CD4-positive, alpha-beta T cell treated with Interferon gamma for 1 hour (primary cell): ENCODE data around the gene GTSF1L.
"Not testable (repeated sequence)": the region's sequence is repeated elsewhere in the genome, so short reads cannot be mapped to it uniquely, and the experiment has no call there.

ENCODE experiments used
- DNase-seq: peaks from one replicate; pipeline ENCODE4 v3.0.0-alpha.2; 2020

GTSF1L gene

GRCh38 chr20:43726811-43727338 is at the start of gene GTSF1L:
TSS of gene GTSF1L (minus strand) at chr20:43727002. CDS start at chr20:43726694, 308 bp downstream.
- no peak for DNase-seq

- DNase-seq: no peak
Measured at GRCh38 chr20:43774754-43775153, 48.0 kb upstream of the GTSF1L start.

GRCh38 chr20:43771503-43772190 is 44.8 kb upstream of the GTSF1L start:
- DNase-seq: no peak

DNA sequence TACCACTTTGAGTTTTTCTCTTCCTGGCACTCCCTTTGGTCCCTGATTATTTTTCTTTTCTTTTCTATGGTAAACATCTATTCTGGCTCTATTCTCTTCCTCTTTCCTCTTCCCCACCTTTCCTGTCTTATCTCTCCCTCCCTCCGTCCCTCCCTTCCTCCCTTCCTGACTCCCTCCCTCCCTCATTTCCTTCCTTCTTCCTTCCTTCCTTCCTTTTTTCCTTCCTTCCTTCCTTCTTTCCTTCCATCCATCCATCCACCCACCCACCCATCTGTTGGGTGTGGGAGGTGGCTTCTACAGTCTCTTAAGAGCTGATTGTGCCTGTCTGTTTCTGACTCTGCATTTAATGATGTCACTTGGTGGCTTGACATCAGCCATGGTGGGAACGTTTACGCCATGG is 43.5 kb upstream of the GTSF1L start:
- no peak for DNase-seq

- no peak for DNase-seq
Measured at GRCh38 chr20:43767686-43768474, 41.1 kb upstream of the GTSF1L start.

GRCh38 chr20:43766917-43767316 is 40.1 kb upstream of the GTSF1L start:
- no peak for DNase-seq

DNA sequence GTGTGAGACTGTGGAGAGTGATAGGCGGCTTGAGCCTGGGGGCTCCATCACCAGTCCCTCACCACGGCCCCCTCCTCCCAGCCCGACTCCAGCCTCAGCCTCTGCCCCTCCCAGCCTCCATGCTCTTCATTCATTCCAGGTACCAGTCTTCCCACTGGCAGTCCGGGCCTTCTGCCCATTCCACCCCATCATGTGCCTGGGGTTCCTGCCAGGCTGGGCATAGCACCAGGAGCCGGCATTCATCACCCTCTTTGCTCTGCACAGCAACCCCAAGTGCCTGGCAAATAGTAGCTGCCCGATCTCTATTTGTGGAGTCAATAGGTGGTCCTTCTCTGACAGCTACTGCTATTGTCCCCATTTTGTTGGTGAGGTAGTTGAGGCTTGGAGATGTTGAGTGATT is 39.6 kb upstream of the GTSF1L start:
- DNase-seq: no peak

DNA sequence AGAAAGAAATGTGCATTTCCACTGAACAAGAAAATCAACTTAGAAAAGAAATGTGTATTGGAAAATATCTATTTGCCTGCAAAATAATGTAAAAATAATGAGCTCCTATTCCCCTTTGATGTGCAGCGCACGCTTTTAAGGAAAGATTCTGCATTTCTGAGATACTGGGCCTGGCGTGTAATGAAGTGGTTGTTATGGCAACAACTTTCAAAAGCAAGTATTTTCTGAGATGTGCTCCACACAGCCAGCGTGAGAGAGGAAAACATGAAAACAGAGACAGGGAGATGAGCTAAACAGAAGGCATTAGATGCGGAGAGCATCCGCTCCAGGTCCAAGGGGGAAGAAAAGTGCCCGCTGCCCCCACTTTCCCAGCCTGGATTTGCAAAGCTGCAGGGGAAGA is 39.1 kb upstream of the GTSF1L start:
- no peak for DNase-seq

DNA sequence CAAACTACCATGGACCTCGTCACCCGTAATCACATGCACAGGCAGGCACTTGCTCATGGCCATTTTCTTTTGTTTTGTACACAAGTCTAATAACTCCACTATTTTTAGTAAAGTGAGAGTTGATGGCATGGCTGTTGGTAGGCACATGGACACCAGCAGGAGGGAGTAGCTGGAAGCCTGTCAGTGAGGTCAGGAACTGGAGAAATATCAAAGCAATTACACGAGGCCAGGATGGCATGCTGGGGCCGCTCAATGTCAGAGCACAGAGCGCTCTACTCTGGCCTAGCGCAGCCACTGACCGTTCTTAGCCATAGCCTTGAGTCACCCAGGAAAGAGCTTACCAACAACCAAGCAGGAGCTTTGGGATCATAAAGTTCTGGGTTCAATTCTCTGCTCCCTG is 36.1 kb upstream of the GTSF1L start:
- no peak for DNase-seq

- no peak for DNase-seq
Measured at GRCh38 chr20:43761386-43762340, 34.9 kb upstream of the GTSF1L start.

DNA sequence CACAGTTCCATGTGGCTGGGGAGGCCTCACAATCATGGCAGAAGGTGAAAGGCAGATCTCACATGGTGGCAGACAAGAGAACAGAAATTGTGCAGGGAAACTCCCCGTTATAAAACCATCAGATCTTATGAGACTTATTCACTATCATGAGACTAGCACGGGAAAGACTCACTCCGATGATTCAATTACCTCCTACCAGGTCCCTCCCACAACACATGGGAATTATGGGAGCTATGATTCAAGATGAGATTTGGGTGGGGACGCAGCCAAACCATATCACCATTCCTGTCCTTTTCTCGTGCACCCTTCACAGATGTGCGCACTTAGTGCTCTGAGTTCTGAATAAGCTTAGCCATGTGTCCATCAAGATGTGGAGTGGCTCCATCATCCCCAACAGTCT is 31.1 kb upstream of the GTSF1L start:
- not testable (repeated sequence) for DNase-seq

DNA sequence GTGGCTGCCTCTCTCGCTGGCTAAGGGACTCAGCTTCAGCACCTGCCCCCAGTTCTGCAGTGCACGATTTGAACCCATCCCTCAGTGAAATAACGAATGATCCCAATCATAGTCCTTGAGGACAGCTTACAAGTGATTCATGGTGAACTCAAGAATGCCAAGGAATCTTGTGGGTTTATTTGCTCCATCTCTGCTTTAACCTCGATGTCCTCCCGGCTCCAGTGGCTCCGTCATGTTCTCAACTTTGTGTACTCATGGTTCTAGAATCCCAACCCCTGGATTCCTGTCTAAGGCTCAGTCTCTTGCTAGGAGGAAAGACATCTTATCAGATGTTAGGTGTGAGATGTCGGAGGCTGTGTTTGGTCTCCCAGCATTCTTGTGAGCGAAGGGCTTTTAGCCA is 29.0 kb upstream of the GTSF1L start:
- DNase-seq: no peak

GRCh38 chr20:43755390-43755789 is 28.6 kb upstream of the GTSF1L start:
- no peak for DNase-seq

GRCh38 chr20:43752561-43753301 is 25.9 kb upstream of the GTSF1L start:
- DNase-seq: peak; percentile 54

DNA sequence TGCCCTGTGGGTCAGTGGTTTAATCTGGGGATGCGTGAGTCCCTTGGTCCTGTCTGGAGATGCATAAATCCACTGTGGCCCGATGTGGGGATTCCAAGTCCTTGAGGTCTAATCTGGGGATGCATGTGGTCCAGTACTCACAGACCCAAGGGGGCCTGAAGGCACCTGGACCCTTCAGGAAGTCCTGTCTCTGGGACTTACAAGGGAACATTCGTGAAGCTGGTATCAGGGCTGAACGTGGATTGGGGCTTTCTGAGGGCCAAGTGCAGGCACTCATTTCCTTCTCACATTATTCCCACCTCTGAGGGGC is 25.2 kb upstream of the GTSF1L start:
- no peak for DNase-seq

DNA sequence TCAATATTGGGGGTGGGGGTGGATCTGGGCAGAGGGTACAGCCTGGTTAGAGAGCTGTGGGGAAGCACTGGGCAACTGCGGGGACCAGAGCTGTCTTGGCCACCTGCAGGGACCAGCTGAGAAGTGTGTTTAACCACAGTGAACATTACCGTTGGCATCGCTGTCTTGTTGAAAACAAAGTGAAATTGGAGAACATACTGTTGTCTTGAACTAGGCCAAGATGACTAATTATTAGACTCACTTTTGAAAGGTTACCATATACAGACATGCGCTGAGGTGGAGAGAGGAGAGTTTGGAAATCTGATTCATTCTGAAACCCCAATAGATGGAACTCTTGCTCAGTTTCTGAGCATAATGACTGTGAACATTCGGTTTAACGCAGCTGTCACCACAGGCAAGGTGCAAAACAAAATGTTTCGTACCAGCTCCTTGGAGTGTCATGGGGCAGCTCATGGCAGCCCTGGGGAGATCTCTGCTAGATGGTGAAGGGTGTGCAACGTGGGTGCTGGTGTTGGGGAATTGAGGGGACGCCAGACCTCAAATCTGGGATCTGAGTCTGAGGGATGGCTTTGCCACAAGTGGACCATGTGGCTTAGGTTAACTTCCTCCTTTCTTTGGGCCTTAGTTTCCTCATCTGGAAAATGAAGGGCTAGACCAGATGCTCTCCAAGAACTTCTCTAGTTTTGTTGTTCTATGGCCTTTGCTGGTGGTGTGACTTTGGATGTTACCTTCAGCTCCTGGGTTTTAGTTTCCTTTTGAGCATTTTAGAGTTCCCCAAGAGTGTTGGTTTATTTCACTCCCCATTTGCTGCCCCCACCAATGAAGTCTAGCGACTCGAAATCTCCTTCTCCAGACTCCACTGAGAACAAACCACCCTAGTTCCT is 24.6 kb upstream of the GTSF1L start:
- no peak for DNase-seq

DNA sequence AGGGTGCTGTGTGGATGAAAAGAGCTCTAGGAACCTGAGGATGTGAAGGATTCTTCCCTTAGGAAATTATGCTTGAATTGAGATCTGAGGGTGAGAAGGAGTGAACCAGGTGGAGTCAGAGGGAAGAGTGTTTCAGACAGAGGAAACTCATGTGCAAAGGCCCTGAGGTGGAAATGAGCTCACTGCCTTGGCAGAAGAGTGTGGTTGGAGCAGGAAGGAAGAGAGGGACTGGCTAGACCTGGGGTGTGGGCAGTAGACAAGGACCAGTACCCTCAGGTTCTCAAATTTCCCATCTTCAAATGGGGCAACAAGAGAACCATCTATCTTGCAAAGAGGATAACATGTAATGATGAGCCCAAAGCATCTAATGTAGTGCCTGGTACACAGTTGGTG is 24.0 kb upstream of the GTSF1L start:
- DNase-seq: no peak

DNA sequence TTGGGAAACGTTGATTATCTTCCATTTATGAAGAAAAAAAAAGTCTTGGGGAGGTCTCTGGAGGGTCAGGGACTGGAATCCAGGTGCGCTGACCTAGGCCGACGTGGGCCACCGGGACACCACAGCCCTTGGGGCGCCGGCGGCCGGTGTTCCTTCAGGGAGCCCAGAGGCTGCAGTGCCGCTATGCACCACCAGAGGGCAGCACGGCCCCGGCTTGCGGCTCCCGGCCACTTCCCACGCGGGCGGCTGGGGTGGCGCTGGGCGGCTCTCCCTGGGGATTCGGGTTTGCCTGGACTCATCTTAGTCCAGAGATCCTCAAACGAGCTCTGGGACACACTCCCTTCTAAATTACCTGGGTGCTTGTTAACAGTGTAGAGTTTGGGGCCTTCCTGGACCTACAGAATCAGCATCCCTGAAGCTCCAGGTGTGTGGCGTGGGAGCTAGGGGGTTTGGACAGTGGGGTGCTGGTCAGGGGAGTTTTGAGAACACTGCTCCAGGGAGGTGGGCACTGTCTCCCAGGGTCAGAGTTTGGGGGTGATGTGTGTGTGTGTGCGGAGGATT is 23.0 kb upstream of the GTSF1L start:
- DNase-seq: peak; percentile 64

DNA sequence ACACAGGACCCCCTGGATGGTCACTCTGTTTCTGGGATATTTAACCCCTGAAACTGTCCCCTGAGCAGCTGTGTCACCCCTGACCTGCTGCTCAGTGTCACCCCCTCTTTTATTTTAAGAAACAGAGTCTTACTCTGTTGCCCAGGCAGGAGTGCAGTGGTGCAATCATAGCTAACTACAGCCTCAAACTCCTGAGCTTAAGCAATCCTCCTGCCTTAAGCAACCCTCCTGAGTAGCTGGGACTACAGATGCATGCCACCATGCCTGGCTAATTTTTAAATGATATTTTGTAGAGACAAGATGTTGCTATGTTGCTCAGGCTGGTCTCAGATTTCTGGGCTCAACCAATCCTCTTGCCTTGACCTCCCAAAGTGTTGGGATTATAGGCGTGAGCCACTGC is 21.5 kb upstream of the GTSF1L start:
- DNase-seq: no peak

DNA sequence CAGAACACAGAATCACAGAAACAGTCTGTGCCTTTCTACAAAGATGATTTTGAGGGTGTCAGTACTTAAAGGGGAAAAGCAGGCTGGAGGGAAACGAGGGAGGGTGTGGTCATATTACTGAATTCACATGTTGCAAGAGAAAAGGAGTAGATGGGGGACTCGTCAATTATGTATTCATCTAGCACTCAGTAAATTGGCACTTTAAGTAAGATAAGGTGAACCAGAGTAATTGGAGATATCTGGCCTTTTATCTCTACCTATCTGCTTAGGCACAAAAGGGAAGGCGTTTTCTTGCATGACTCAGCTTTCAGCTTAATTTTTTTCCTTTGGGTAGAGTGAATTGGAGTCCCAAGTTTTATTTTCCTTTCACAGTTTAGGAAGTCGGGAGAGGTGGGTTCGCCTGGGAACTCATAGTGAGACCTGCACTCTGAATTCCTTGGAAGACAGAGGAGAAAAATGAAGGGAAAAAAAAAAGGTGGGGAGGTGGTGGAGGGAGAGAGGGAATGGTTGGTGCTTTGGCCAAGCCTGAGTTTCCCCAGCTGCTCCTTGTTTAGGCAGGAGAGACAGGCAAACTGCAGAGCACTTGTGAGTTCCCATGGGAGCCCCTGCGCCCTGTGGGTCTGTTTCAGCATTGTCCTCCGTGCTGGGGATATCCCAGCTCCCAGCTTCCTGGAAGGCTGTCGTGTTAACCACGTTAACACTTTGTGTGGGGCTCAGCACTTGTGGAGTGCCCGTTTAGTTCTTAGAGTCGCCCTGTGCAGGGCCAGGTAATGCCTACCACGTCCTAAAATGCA is 19.7 kb upstream of the GTSF1L start:
- DNase-seq: no peak
